CD4-positive, alpha-beta T cell treated with Interleukin-10 for 1 hour (primary cell): ENCODE data around the gene RBKS.

Source experiments
- DNase-seq: peaks from one replicate; pipeline ENCODE4 v3.0.0-alpha.2; 2020

The RBKS gene

GRCh38 chr2:27890146-27890923, at the start of gene RBKS, which contains the start of gene BABAM2:
Gene RBKS (minus strand): TSS chr2:27890387. CDS start chr2:27890345, 42 bp downstream.
Gene BABAM2 (plus strand): TSS chr2:27890729. CDS start chr2:27894557, 3,828 bp downstream.
- DNase-seq = peak; percentile 95

GRCh38 chr2:27935026-27935425, 44.8 kb upstream of the RBKS start:
- DNase-seq = no peak

DNA sequence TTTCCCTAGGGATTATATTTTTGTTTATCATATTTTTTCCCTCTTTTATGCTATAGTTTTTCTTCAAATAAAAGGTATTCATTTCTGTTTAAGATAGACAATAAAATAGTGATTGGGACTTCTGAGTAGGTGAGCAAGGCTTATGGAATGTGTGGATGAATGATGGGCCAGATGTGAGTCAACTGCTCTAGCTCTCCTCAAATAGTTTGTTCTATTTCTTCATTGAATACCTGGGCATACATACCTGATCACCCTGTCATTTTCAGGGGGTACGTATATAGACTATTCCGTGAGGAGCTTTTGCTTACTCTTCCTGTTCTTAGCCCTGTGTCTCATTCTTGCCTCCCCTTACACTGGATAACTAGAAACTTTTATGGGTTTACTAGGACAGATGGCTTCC, 42.2 kb upstream of the RBKS start:
- DNase-seq = no peak

DNA sequence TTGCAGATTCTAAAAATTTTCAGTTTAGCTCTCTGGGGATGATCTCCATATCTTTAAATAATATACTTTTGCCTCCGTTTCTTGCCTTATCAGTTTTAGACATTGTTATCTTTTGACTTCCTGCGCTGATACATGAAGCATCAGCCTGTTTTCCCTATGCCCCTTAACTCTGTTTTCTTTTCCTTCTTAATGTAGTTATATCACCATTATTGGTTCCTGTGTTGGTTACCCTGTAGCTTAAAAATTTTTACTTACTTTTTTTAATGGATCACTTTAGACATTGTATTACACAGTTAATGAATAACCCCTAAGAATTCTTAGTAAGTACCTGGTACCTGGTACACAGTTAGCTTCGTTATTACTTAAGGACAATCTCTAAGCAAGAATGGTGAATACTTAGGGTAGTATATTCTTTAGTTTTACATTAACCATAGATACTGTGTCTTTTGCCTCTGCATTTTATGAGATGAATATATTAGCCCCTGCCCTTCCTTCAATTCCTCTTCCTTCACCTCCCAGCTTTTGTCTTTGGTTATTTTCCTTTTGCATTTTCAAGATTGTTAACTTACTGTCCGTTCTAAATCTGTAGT, 41.3 kb upstream of the RBKS start:
- DNase-seq = no peak

DNA sequence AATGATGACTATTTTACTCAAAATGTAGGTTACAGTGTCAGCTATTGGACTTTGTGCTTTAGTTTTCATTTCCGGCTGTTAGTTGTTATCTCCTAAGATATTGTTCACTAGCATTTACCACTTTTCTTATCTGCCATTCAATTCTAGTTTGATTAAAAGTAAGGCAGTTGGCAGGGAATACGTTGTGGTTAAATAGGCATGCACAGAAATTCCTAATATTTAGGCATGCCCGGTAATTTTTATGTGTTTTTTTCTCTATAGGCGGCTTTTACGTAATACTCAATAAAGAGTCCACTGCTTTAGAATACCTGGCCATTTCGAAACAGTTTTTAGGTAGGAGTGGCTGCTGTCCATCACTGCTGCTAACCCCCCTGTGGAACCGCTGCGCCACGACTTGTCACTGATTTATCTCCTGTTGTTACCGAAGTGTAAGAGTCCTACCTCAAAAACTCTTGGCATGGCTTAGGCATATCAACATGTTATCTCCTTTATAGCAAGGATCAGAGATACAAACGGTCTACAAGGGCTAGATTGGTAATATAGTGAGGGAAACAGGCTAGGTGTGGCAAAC, 39.8 kb upstream of the RBKS start:
- DNase-seq = no peak

- DNase-seq = no peak
Measured at GRCh38 chr2:27925766-27926472, 35.7 kb upstream of the RBKS start.

DNA sequence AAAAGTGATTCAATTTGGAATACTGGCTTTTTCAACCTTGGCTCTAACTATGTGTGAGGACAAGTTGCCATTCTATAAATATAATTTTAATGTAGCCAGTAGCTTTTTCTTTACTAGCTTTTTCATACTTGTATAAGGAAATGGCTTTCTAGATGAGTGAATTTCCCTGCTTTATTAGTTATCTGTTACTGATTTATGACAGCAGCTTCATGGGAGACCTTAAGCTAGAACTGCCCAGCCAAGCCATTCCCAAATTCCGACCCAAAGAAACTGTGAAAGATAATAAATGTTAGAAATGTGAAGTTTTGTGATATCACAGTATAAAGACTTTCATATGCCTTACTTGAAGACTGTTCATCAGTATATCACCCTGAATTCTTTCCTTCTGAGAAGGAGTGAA, 32.7 kb upstream of the RBKS start:
- no peak for DNase-seq

GRCh38 chr2:27921880-27922547, 31.8 kb upstream of the RBKS start:
- DNase-seq = no peak

- no peak for DNase-seq
Measured at GRCh38 chr2:27921424-27921823, 31.2 kb upstream of the RBKS start.

DNA sequence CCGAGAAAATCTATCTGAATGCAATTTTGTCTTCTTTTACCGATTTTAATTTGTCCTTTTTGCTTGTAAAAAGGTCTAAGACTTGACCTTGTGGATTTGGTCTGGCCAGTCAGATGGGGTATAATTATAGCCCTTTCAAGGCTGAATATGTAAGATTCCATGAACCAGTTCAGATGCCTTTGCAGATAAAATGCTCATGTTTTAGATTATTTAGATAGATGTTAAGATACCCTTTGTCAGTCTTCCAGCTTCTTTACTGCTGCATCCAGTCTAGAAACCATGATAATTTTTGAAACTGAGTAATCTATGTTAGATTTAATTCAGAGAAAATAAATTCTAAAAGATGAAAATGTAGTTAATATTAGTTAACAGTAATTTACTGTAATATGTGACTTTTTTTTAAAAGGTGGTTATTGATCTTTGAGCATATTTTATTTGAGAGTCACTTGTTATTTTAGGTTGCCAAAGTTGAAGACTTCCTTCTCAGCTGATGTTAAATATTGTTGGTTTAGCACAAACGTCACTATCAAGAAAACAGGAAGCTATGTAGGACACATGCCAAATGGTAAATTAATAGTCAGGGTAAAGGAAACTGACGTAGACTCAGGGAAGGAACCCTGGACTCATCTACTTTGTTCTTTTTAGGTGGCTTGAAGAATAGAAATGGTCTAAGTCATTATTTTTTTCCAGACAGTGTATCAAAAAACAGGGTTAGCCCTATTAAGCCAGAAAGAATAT, 30.1 kb upstream of the RBKS start:
- DNase-seq = peak; percentile 80

DNA sequence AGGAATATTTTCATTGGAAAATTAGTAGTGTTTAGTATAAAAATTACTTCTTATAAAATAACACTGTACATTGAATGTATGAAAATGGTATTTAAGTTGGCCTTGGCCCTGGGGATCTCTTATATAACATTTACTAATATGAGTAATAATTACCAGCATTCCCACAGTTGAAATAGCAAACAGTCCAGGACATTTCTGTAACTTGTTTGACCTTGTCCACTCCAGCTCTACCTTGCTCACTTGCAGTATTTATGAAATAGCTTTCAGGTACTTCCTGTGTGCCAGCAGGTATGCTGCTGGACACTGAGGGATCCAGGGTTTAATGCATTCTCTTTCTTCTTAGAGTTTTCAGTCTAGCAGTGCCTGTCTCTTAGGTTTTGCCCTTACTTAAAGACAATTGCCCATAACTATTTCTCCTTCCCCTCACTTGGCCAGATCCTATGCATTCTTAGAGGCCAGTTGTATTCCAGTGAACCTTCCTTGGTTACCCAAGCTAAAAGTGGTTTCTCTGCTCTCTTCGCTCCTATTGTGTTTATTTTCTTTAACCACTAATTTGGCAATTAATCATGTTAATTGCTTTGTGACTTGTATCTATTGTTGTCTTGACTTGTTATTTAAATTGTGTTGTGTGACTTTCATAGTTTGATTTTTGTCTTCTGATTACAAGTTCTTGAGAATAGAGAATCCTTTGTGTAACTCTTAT, 26.3 kb upstream of the RBKS start:
- DNase-seq = no peak

GRCh38 chr2:27915874-27916273, 25.7 kb upstream of the RBKS start:
- no peak for DNase-seq

DNA sequence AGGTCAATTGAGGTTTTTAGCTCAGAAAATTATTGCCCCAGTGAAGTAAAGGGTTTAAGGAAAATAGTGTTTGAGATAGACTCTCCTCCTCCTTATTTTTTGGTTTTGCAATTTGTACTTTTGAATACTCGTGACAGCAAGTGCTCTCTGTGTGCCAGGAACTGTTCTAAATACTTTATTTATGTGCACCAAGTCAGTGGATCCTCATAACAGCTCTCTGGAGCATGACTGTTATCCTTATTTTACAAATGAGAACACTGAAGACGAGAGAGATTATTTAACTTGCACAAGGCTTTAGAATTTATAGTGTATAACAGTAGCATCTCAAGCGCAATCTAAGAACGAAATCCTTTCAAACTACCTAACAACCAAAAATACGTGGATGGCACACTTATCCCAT, 25.0 kb upstream of the RBKS start:
- DNase-seq = no peak

DNA sequence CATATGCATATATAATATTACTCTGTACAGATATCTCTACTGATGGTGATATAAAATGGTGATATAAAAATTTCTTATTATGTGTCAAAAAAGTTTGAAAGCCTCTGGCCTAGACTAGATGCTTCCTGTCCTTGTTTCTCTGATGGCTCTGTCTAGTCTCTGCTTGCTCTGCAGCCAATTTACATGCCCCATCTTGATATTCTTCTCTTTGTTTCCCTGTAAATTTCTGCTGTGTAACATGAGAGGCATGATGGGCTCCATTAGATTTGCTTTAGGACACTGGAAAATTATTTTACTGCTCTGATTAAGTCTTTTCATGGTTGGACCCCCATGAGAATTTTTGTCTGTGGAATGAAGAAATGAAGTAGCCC, 24.6 kb upstream of the RBKS start:
- no peak for DNase-seq

- DNase-seq = no peak
Measured at GRCh38 chr2:27914041-27914804, 24.0 kb upstream of the RBKS start.

GRCh38 chr2:27912512-27912911, 22.3 kb upstream of the RBKS start:
- DNase-seq = no peak

GRCh38 chr2:27911458-27912210, 21.4 kb upstream of the RBKS start:
- DNase-seq = no peak

- no peak for DNase-seq
Measured at GRCh38 chr2:27909901-27910300, 19.7 kb upstream of the RBKS start.

- DNase-seq = no peak
Measured at GRCh38 chr2:27907547-27907946, 17.4 kb upstream of the RBKS start.

DNA sequence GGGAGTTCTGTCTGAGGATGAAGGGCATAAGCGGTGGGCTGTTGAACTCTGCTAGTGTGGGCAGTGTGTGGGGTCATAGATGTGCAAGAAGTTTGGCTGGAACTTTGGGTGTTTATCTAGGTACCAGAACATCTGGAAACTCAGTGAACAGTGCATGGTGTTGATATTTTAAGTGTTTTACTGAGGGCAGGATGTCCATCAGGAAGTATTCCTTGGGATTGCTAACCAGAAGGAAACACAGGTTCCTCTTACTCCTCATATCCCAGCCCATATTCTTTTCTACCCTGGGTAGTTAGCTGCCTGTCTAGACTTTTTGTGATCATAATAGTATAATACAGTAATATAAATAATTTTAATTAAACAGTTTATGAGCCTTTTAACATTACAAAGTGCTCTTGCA, 15.9 kb upstream of the RBKS start:
- DNase-seq = no peak

DNA sequence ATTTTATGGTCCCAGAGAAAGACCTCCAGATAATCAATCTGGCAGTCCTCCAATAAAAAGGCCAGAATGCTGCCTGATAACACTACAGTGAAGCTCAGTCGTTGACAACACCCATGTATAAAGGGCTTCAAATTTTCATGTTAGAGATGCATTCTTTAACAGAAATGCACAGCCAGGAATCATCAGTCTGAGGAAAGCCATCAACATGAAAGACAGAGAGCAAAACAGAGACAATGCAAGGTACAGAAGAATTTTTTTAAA, 14.1 kb upstream of the RBKS start:
- no peak for DNase-seq
